Adrenal gland (tissue), 12 donors: ENCODE data around the gene LSM14A. TPM values are rescaled to one million over a fixed set of nuclear protein-coding genes. Genes with fewer than 3 reads are reported as not detected.

Source experiments
- DNase-seq, 7 donors: peaks; one replicate each; pipeline ENCODE4 v3.0.0-alpha.2; 2019 to 2020
- H3K27ac ChIP-seq, 5 donors: fragments of 200-600 bp; sonication (generic) in 4 of 5; 1 replicate in 3 of 5; 2 replicates in 2 of 5; pipeline versions ENCODE4 v1.5.1 to v1.8.0; 2016 to 2020; ENCODE audit warnings: mild to moderate bottlenecking in 1 of 5
- H3K27me3 ChIP-seq: fragments of 200-600 bp; 2 replicates; pipeline ENCODE4 v1.8.0; 2021
- H3K36me3 ChIP-seq, 2 donors: fragments of 200-600 bp; replicated peaks in 1 of 2; 1 replicate in 1 of 2; 2 replicates in 1 of 2; pipeline versions ENCODE4 v1.5.1 to v1.8.0; 2018 to 2022
- H3K4me1 ChIP-seq, 2 donors: fragments of 200-600 bp; replicated peaks in 1 of 2; 1 replicate in 1 of 2; 2 replicates in 1 of 2; pipeline versions ENCODE4 v1.5.1 to v1.8.0; 2018 to 2021
- H3K4me3 ChIP-seq, 4 donors: fragments of 200-600 bp; sonication (generic) in 3 of 4; one replicate each; pipeline ENCODE4 v1.5.1; 2016 to 2018
- H3K9me3 ChIP-seq, 3 donors: fragments of 200-600 bp; sonication (generic) in 1 of 3; replicated peaks in 1 of 3; 1 replicate in 2 of 3; 2 replicates in 1 of 3; pipeline versions ENCODE4 v1.5.1 to v1.8.0; 2016 to 2021
- CTCF ChIP-seq, 6 experiments: fragments of 450-650 bp in 4 of 6; fragments of 200-600 bp in 2 of 6; sonication (generic) in 1 of 6; IDR thresholded peaks; 1 replicate in 5 of 6; 2 replicates in 1 of 6; pipeline versions ENCODE4 v1.5.1 to v1.8.0; 2016 to 2021; ENCODE audit warnings: antibody characterized with exemption in 6 of 6, mild to moderate bottlenecking in 2 of 6, moderate library complexity in 1 of 6
- POLR2A ChIP-seq, 2 donors: fragments of 450-650 bp; IDR thresholded peaks; one replicate each; pipeline ENCODE4 v1.6.1; 2017; ENCODE audit warnings: antibody characterized with exemption in 2 of 2, mild to moderate bottlenecking in 2 of 2, moderate library complexity in 1 of 2
- WGBS, 4 donors: extraction: QIAGEN DNeasy Blood & Tissue Kit in 2 of 4; methylation state at CpG; one replicate each; pipeline versions ENCODE4 v1.1.5 to v1.1.7; 2013 to 2017; 5-methylcytosine and 5-hydroxymethylcytosine counted together
- intact Hi-C, 2 donors: fragments of 100-400 bp; cut with DNase I; formaldehyde crosslinking; loops; one replicate each; pipeline versions ENCODE4 v1.14.1 to v1.15.0; 2022 to 2023
- polyA plus RNA-seq, 3 donors: library from polyadenylated mRNA; stranded (reverse); fragments of 200-250 nt in 2 of 3; fragments of 350-450 nt in 1 of 3; fragmentation: Illumina TruSeq in 1 of 3; extraction: RNeasy Lipid Tissue Mini Kit (QIAGEN cat#74804) in 1 of 3; gene quantifications; one replicate each; pipeline ENCODE4 v1.2.3, GENCODE V29; 2013 to 2014
- total RNA-seq, 9 donors: library from RNA; depleted of rRNA in 4 of 9; stranded (reverse); fragments of >200 nt in 4 of 9; fragments of 120-200 nt in 1 of 9; fragmentation: NEBNext Ultra II Directional in 1 of 9; extraction: Animal tissue kit (Norgen Biotek cat#: 25700) in 1 of 9; gene quantifications; one replicate each; pipeline versions ENCODE4 v1.1.0 to v1.2.4, GENCODE V29; 2013 to 2023
- donor health status: healthy with polysubstance abuse.
- donor health status: Bipolar disorder and iron deficiency.
- donor health status: DM: yes; HTN: yes; CAD: no.
- donor health status: DM: no; HTN: no; CAD: no.
- donor health status: DM: no; HTN: no; CAD: no.
- donor health status: DM: yes; HTN: yes; CAD: no.

Gene LSM14A
- total and polyA plus RNA-seq, 12 donors, result 44.5 to 130 (median 84.6) TPM

DNA sequence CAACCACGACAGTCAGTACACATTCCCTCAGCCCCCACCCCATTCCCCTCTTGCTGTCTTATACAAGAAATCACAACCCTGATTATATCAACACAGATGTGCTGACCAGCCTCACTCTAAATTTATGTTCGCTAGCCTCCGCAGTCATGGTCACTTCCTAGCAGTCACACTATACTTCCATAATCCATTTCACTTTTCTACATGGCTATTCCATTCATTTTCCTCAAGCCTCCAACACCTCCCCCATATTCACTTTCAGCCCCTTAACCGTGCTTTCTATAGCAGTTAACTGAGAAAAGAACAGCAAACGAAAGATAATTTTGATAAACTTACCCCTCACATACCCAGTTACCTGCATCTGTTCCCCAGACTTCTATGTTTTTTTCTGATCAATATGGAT is 8.4 kb downstream of the LSM14A start:
- Histone ChIP-seq H3K9me3 (no peaks in the 10 kb centered on the region), H3K27me3 (no peaks in the 10 kb centered on the region), H3K27ac (no peak overlapping the region), H3K4me1 (peaks cover 49 to 95% of the 10 kb centered on the region in 2 donors), H3K4me3 (no peak overlapping the region), H3K36me3 (no peaks in the 10 kb centered on the region)
- 86 to 90% (median 87%) methylated on average over 5 of the region's 5 CpGs for WGBS, 4 donors
- intact Hi-C loops, result no loop called here
- TF ChIP-seq CTCF (IDR thresholded peaks at IDR 0.05), result no peak
- TF ChIP-seq POLR2A (IDR thresholded peaks at IDR 0.05), result no peak
- no peak for DNase-seq

DNA sequence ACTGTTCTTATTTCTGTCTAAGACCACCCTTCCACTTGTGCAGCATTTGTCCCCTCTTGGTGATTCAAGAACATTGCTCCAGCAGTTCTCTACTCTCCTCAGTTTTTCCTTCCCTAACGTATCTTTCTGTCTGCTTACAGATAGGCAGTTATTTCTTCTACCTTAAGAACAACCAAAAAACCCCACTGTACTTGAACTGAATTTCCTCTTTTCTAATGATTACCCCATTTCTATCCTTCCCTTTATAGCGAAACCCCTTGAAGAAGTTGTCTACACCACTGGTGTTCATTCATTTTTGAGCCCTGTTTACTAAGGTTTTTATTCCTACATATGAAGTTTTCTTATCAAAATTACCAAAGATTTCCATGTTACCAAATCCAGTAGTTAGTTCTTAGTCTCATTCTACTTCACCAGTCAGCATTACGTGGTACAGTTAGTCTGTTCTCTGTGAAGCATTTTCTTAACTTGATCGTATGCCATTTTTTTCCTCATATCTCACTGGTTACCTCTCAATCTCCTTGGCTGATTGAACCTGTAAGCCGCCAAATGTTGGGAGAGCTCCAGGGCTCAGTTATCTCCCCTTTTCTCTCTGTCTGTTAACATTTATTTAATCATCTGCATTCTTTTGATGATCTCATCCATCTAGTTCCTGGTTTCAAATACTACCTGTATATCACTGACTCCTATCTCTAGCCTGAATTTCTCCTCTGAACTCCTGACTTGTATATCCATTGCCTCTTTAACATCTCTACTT is 9.0 kb downstream of the LSM14A start:
- no peaks in the 10 kb centered on the region for H3K27me3 ChIP-seq
- no peak overlapping the region for H3K27ac ChIP-seq
- intact Hi-C loops, result no loop called here
- H3K4me3 ChIP-seq, result no peak overlapping the region
- 58 to 67% (median 62%) methylated on average over 5 of the region's 5 CpGs for WGBS, 4 donors
- no peak for TF ChIP-seq POLR2A (IDR thresholded peaks at IDR 0.05)
- TF ChIP-seq CTCF (IDR thresholded peaks at IDR 0.05), result no peak
- peaks cover 44 to 95% of the 10 kb centered on the region in 2 donors for H3K4me1 ChIP-seq
- H3K36me3 ChIP-seq, result no peaks in the 10 kb centered on the region
- H3K9me3 ChIP-seq, result no peaks in the 10 kb centered on the region
- no peak for DNase-seq

GRCh38 chr19:34182125-34182524 is 9.8 kb downstream of the LSM14A start:
- Histone ChIP-seq H3K27ac (no peak overlapping the region), H3K4me1 (peaks cover 36 to 92% of the 10 kb centered on the region in 2 donors), H3K9me3 (no peaks in the 10 kb centered on the region), H3K4me3 (no peak overlapping the region), H3K36me3 (no peaks in the 10 kb centered on the region), H3K27me3 (no peaks in the 10 kb centered on the region)
- intact Hi-C loops, result no loop called here
- TF ChIP-seq POLR2A (IDR thresholded peaks at IDR 0.05), result no peak
- no peak for TF ChIP-seq CTCF (IDR thresholded peaks at IDR 0.05)
- DNase-seq, result no peak

DNA sequence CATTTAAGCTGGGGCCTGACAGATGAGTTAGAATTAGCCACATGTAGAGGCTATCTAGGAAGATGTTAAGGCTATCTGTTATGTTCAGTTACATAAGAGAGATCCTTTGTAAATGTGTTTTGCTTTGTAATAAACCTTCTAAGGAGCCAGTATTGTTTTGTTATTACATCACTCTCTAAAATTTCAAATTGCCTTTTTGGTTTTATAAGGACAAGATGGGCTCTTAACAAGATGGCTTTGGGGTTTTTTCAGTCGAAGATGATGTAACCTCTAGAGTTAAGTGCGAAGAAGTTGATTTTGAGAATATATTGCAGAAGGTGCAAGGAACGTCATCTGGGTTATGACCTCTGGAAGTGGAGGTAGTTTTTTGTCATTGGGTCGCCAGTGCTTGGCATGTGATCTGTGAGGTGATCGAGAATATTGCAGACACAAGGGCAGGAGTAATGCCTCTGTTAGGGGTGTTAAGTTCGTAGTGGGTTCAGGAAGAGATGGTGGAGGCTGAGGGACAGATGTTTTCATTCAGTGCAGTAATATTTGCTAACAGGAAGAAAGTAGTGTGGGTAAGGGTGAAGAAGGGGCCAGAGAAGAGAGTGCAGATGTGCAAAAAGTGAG is 12.7 kb downstream of the LSM14A start:
- WGBS, 4 donors, result 48 to 56% (median 51%) methylated on average over 6 of the region's 6 CpGs
- no peaks in the 10 kb centered on the region for H3K36me3 ChIP-seq
- H3K4me3 ChIP-seq, result no peak overlapping the region
- intact Hi-C loops, result no loop called here
- DNase-seq, result no peak
- TF ChIP-seq POLR2A (IDR thresholded peaks at IDR 0.05) (no peak), CTCF (IDR thresholded peaks at IDR 0.05) (no peak)
- H3K27ac ChIP-seq, result peak overlapping the region in 3 of 5 donors; percentile 3 to 48 (median 14)
- no peaks in the 10 kb centered on the region for H3K9me3 ChIP-seq
- peaks cover 26 to 86% of the 10 kb centered on the region in 2 donors for H3K4me1 ChIP-seq
- H3K27me3 ChIP-seq, result no peaks in the 10 kb centered on the region
